K562 (cell line): Measurements from ENCODE around the gene ALKBH3. TPM values are rescaled to one million over a fixed set of nuclear protein-coding genes. Genes with fewer than 3 reads are reported as not detected.

ENCODE experiments used
- ATAC-seq: fragments of 200-7000 bp; cut with Tn5 transposase; 3 replicates; pipeline ENCODE4 v1.9.1; 2020; ENCODE audit warnings: moderate library complexity
- BruUV-seq: library from RNA; stranded (reverse); fragments of 400-500 nt; replicated peaks from 2 replicates; lab custom pipeline; 2021; lab: Mats Ljungman, UMichigan
- CTCF ChIA-PET: fragments of 300-600 bp; formaldehyde crosslinking; extraction: SDS; loops from one replicate; lab custom pipeline; 2021; ENCODE audit warnings: low intra/inter-chr PET ratio; lab: Yijun Ruan, JAX
- POLR2A ChIA-PET: fragments of 300-600, 350-650 bp; sonication (Branson Sonifier 250); formaldehyde crosslinking; extraction: SDS; loops from one replicate; lab custom pipeline; 2021; ENCODE audit warnings: antibody characterized with exemption, inconsistent platforms; lab: Yijun Ruan, JAX
- DNase-seq, 4 experiments: peaks; one replicate each; pipeline versions ENCODE4 v3.0.0 to v3.0.0-alpha.2; 2011 to 2018; ENCODE audit warnings: low spot score in 3 of 4, mixed read lengths in 3 of 4; ENCODE audit errors: extremely low read depth in 1 of 4
- FAIRE-seq: peaks from 2 replicates; lab custom pipeline; 2011; peaks lifted over from hg19 to GRCh38; lab: Jason Lieb, UNC
- H2AFZ ChIP-seq: 2 replicates; pipeline ENCODE4 v1.6.0; 2011; ENCODE audit warnings: low read depth, low read length, control low read depth, inconsistent platforms
- H3K27ac ChIP-seq: fragments of 200-600 bp; 3 replicates; pipeline ENCODE4 v1.8.0; 2011; ENCODE audit warnings: low read depth, mild to moderate bottlenecking, control low read depth, inconsistent platforms, low read length, moderate library complexity, mixed read lengths; ENCODE audit errors: extremely low read depth
- H3K27me3 ChIP-seq, 2 experiments: fragments of 300-600 bp in 1 of 2; 2 replicates in 1 of 2; 3 replicates in 1 of 2; pipeline versions ENCODE4 v1.6.0 to v1.8.0; 2011; ENCODE audit warnings: inconsistent platforms in 2 of 2, low read length in 2 of 2, mild to moderate bottlenecking in 1 of 2, mixed read lengths in 1 of 2, moderate library complexity in 1 of 2; ENCODE audit not compliant: control insufficient read depth in 2 of 2, insufficient read depth in 2 of 2
- H3K36me3 ChIP-seq: fragments of 300-600 bp; 3 replicates; pipeline ENCODE4 v1.8.0; 2011; ENCODE audit warnings: mild to moderate bottlenecking, low read length, inconsistent platforms; ENCODE audit not compliant: control insufficient read depth, insufficient read depth
- H3K4me1 ChIP-seq, 2 experiments: fragments of 200-600 bp in 1 of 2; replicated peaks in 1 of 2; 2 replicates in 1 of 2; 3 replicates in 1 of 2; pipeline versions ENCODE4 v1.5.1 to v1.8.0; 2011; ENCODE audit warnings: inconsistent platforms in 2 of 2, low read length in 2 of 2, mild to moderate bottlenecking in 1 of 2, mixed read lengths in 1 of 2, moderate library complexity in 1 of 2; ENCODE audit not compliant: control insufficient read depth in 2 of 2, insufficient read depth in 2 of 2
- H3K4me2 ChIP-seq: 2 replicates; pipeline ENCODE4 v1.6.1; 2011; ENCODE audit warnings: low read length, control low read depth, inconsistent platforms, mixed read lengths; ENCODE audit not compliant: insufficient read depth
- H3K4me3 ChIP-seq: fragments of 200-600 bp; sonication (generic), shearing (Covaris generic); 2 replicates; pipeline ENCODE4 v1.5.1; 2016; ENCODE audit warnings: control low read depth, inconsistent platforms
- H3K79me2 ChIP-seq: fragments of 200-600 bp; 3 replicates; pipeline ENCODE4 v1.8.0; 2011; ENCODE audit warnings: low read length, inconsistent platforms; ENCODE audit not compliant: control insufficient read depth, insufficient read depth
- H3K9ac ChIP-seq, 2 experiments: 2 replicates each; pipeline versions ENCODE4 v1.6.0 to v1.6.1; 2011; ENCODE audit warnings: low read depth in 2 of 2, low read length in 2 of 2, control low read depth in 1 of 2, inconsistent platforms in 1 of 2, mild to moderate bottlenecking in 1 of 2, mixed read lengths in 1 of 2; ENCODE audit not compliant: insufficient read depth in 1 of 2
- H3K9me1 ChIP-seq: one replicate; pipeline ENCODE4 v1.6.0; 2011; ENCODE audit warnings: inconsistent platforms, mild to moderate bottlenecking, low read length, moderate library complexity; ENCODE audit not compliant: control insufficient read depth, insufficient read depth
- H3K9me3 ChIP-seq: replicated peaks from 2 replicates; pipeline ENCODE4 v1.5.1; 2011; ENCODE audit warnings: low read depth, low read length, inconsistent platforms; ENCODE audit not compliant: control insufficient read depth, insufficient read depth
- H4K20me1 ChIP-seq: replicated peaks from 2 replicates; pipeline ENCODE4 v1.6.1; 2011; ENCODE audit warnings: low read length, inconsistent platforms, mixed read lengths; ENCODE audit not compliant: control insufficient read depth, insufficient read depth
- ATF7 ChIP-seq: fragments of 450-650 bp; IDR thresholded peaks from 2 replicates; pipeline ENCODE4 v1.7.1; 2014; ENCODE audit warnings: mild to moderate bottlenecking, moderate library complexity
- CREBBP ChIP-seq: IDR thresholded peaks from one replicate; pipeline ENCODE4 v1.6.1; 2012; ENCODE audit warnings: low read depth, mild to moderate bottlenecking, control low read depth, inconsistent platforms, low read length
- EP300 ChIP-seq: IDR thresholded peaks from 2 replicates; pipeline ENCODE4 v1.6.1; 2012; ENCODE audit warnings: low read length, improper control_type of control experiment
- ESRRB ChIP-seq: fragments of 250-450 bp; sonication (Bioruptor Pico); IDR thresholded peaks from 2 replicates; pipeline ENCODE4 v1.5.0; 2020; ENCODE audit warnings: mild to moderate bottlenecking, moderate library complexity, borderline replicate concordance
- MXD1 ChIP-seq: fragments of 250-450 bp; sonication (Bioruptor Pico); IDR thresholded peaks from 2 replicates; pipeline ENCODE4 v1.8.0; 2021; ENCODE audit warnings: borderline replicate concordance, mild to moderate bottlenecking, moderate library complexity; ENCODE audit not compliant: poor library complexity, severe bottlenecking
- NFATC3 ChIP-seq: fragments of 450-650 bp; IDR thresholded peaks from 2 replicates; pipeline ENCODE4 v1.6.1; 2017; ENCODE audit warnings: mild to moderate bottlenecking
- NFIX ChIP-seq: fragments of 250-450 bp; sonication (Bioruptor Pico); IDR thresholded peaks from 2 replicates; pipeline ENCODE4 v1.4.0; 2020; ENCODE audit warnings: low read depth, mild to moderate bottlenecking, moderate library complexity
- ZBTB7A ChIP-seq: IDR thresholded peaks from 2 replicates; pipeline ENCODE4 v1.6.1; 2011; ENCODE audit warnings: low read depth, mild to moderate bottlenecking, low read length, moderate library complexity, borderline replicate concordance; ENCODE audit not compliant: control insufficient read depth
- ZFP30 ChIP-seq: fragments of 250-450 bp; sonication (Bioruptor Pico); IDR thresholded peaks from 2 replicates; pipeline ENCODE4 v1.8.0; 2022; ENCODE audit warnings: moderate library complexity, mild to moderate bottlenecking, inconsistent platforms, borderline replicate concordance
- ZFPM2 ChIP-seq: fragments of 250-450 bp; sonication (Bioruptor Pico); IDR thresholded peaks from 2 replicates; pipeline ENCODE4 v1.5.1; 2022; ENCODE audit warnings: mild to moderate bottlenecking
- ZNF212 ChIP-seq: fragments of 450-650 bp; formaldehyde crosslinking; IDR thresholded peaks from 2 replicates; pipeline ENCODE4 v1.4.0; 2020; ENCODE audit warnings: mild to moderate bottlenecking
- ZNF316 ChIP-seq: fragments of 450-650 bp; IDR thresholded peaks from 2 replicates; pipeline ENCODE4 v1.6.1; 2016
- WGBS: fragments of 100-300 bp; shearing (Covaris generic); methylation state at CpG from one replicate; pipeline ENCODE4 v1.1.6; 2016; ENCODE audit warnings: low coverage, mixed read lengths; ENCODE audit not compliant: insufficient coverage; ENCODE audit errors: missing lambda C conversion rate; 5-methylcytosine and 5-hydroxymethylcytosine counted together
- in situ Hi-C: fragments of 300-500 bp; cut with MboI; formaldehyde crosslinking; loops from 4 replicates; pipeline ENCODE4 v1.15.0; 2018; ENCODE audit warnings: inconsistent platforms, mixed read lengths
- intact Hi-C: fragments of 100-400 bp; cut with micrococcal nuclease; formaldehyde crosslinking; loops from 2 replicates; pipeline ENCODE4 v1.14.2; 2022
- polyA plus RNA-seq, 8 experiments: library from polyadenylated mRNA; depleted of rRNA in 4 of 8; stranded (reverse) in 5 of 8; unstranded in 3 of 8; fragments of >200 nt; fragmentation: Nextera tagmentation in 2 of 8; fragmentation: Illumina TruSeq in 1 of 8; extraction: Ambion mirVana in 2 of 8; extraction: Trizol in 1 of 8; gene quantifications; 2 replicates each; pipeline versions ENCODE4 v1.2.1 to v1.2.3, GENCODE V29; 2011 to 2014; ENCODE audit warnings: inconsistent platforms in 1 of 8, missing spikeins in 1 of 8
- total RNA-seq, 7 experiments: library from RNA; depleted of rRNA in 6 of 7; stranded (reverse); fragments of >200 nt in 6 of 7; fragmentation: Illumina TruSeq in 2 of 7; extraction: Trizol in 2 of 7; gene quantifications; 2 replicates each; pipeline versions ENCODE4 v1.2.1 to v1.2.3, GENCODE V29; 2011 to 2021; ENCODE audit warnings: low replicate concordance in 1 of 7
- TF ChIP-seq, protein P1 (sequence below): fragments of 450-650 bp; IDR thresholded peaks from 2 replicates; pipeline ENCODE4 v1.6.1; 2018; ENCODE audit warnings: mild to moderate bottlenecking, low read depth; ENCODE audit not compliant: partially characterized antibody
- TF ChIP-seq, protein P2 (sequence below): fragments of 250-450 bp; sonication (Bioruptor Pico); IDR thresholded peaks from 2 replicates; pipeline ENCODE4 v1.4.0; 2020; ENCODE audit warnings: mild to moderate bottlenecking, moderate library complexity
- TF ChIP-seq, protein P3 (sequence below): fragments of 450-650 bp; formaldehyde crosslinking; IDR thresholded peaks from 2 replicates; pipeline ENCODE4 v1.4.0; 2020; ENCODE audit warnings: mild to moderate bottlenecking

The ALKBH3 gene
- total and polyA plus RNA-seq, 9 of the 15 experiments (the other 6 are each of a cell fraction or from before 2014, with no cell fraction given), result 16.0 to 49.9 (median 36.5) TPM

GRCh38 chr11:43901551-43901950, 20.9 kb downstream of the ALKBH3 start:
- ATAC-seq, result no peak
- Histone ChIP-seq H3K27ac (no peak overlapping the region), H3K4me3 (no peak overlapping the region), H3K9ac (no peak overlapping the region), H3K79me2 (no peaks in the 10 kb centered on the region), H4K20me1 (no peaks in the 10 kb centered on the region), H3K36me3 (peaks cover 29% of the 10 kb centered on the region; the same call in 2 of the 3 replicates), H3K4me2 (no peak overlapping the region), H3K27me3 (no peaks in the 10 kb centered on the region; a peak in 1 of 5 replicates), H3K9me1 (no peaks in the 10 kb centered on the region), H3K9me3 (no peaks in the 10 kb centered on the region), H3K4me1 (no peaks in the 10 kb centered on the region), H2AFZ (no peak overlapping the region)
- no peak for FAIRE-seq
- no TSS peak for BruUV-seq
- POLR2A ChIA-PET, result no interaction called here
- in situ Hi-C loops (no loop called here), intact Hi-C loops (no loop called here)
- WGBS, result 63% methylated on average over 4 of the region's 4 CpGs
- CTCF ChIA-PET, result no interaction called here
- no peak for DNase-seq
- TF ChIP-seq, protein P1, sequence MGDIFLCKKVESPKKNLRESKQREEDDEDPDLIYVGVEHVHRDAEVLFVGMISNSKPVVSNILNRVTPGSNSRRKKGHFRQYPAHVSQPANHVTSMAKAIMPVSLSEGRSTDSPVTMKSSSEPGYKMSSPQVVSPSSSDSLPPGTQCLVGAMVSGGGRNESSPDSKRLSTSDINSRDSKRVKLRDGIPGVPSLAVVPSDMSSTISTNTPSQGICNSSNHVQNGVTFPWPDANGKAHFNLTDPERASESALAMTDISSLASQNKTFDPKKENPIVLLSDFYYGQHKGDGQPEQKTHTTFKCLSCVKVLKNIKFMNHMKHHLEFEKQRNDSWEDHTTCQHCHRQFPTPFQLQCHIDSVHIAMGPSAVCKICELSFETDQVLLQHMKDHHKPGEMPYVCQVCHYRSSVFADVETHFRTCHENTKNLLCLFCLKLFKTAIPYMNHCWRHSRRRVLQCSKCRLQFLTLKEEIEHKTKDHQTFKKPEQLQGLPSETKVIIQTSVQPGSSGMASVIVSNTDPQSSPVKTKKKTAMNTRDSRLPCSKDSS, result no peak
- TF ChIP-seq ESRRB (CRISPR knock-in tag), result no peak
- no peak for TF ChIP-seq MXD1 (CRISPR knock-in tag)
- TF ChIP-seq, protein P2, sequence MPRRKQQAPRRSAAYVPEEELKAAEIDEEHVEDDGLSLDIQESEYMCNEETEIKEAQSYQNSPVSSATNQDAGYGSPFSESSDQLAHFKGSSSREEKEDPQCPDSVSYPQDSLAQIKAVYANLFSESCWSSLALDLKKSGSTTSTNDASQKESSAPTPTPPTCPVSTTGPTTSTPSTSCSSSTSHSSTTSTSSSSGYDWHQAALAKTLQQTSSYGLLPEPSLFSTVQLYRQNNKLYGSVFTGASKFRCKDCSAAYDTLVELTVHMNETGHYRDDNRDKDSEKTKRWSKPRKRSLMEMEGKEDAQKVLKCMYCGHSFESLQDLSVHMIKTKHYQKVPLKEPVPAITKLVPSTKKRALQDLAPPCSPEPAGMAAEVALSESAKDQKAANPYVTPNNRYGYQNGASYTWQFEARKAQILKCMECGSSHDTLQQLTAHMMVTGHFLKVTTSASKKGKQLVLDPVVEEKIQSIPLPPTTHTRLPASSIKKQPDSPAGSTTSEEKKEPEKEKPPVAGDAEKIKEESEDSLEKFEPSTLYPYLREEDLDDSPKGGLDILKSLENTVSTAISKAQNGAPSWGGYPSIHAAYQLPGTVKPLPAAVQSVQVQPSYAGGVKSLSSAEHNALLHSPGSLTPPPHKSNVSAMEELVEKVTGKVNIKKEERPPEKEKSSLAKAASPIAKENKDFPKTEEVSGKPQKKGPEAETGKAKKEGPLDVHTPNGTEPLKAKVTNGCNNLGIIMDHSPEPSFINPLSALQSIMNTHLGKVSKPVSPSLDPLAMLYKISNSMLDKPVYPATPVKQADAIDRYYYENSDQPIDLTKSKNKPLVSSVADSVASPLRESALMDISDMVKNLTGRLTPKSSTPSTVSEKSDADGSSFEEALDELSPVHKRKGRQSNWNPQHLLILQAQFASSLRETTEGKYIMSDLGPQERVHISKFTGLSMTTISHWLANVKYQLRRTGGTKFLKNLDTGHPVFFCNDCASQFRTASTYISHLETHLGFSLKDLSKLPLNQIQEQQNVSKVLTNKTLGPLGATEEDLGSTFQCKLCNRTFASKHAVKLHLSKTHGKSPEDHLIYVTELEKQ (CRISPR knock-in tag), result no peak
- no peak for TF ChIP-seq NFIX (CRISPR knock-in tag)
- no peak for TF ChIP-seq CREBBP
- TF ChIP-seq, protein P3, sequence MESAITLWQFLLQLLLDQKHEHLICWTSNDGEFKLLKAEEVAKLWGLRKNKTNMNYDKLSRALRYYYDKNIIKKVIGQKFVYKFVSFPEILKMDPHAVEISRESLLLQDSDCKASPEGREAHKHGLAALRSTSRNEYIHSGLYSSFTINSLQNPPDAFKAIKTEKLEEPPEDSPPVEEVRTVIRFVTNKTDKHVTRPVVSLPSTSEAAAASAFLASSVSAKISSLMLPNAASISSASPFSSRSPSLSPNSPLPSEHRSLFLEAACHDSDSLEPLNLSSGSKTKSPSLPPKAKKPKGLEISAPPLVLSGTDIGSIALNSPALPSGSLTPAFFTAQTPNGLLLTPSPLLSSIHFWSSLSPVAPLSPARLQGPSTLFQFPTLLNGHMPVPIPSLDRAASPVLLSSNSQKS (CRISPR knock-in tag), result no peak
- TF ChIP-seq EP300, result no peak
- TF ChIP-seq ZNF212 (CRISPR knock-in tag), result no peak
- TF ChIP-seq ZNF316, result no peak
- TF ChIP-seq ZBTB7A, result no peak
- no peak for TF ChIP-seq ZFP30 (CRISPR knock-in tag)
- no peak for TF ChIP-seq ZFPM2 (CRISPR knock-in tag)
- no peak for TF ChIP-seq NFATC3
- no peak for TF ChIP-seq ATF7
